ENCODE data around the gene ST6GALNAC6.
"Not testable (repeated sequence)": the region's sequence is repeated elsewhere in the genome, so short reads cannot be mapped to it uniquely, and the experiment has no call there.

Gene ST6GALNAC6

GRCh38 chr9:127887792-127888191, 11.6 kb downstream of the ST6GALNAC6 start:
- no peak for DNase-seq

GRCh38 chr9:127886401-127886972, 12.9 kb downstream of the ST6GALNAC6 start:
- no peak for DNase-seq

GRCh38 chr9:127885508-127886281, 13.7 kb downstream of the ST6GALNAC6 start:
- no peak for DNase-seq

GRCh38 chr9:127884976-127885490, 14.4 kb downstream of the ST6GALNAC6 start:
- DNase-seq = no peak

- DNase-seq = peak; percentile 76
These were observed 14.9 kb downstream of the ST6GALNAC6 start for GRCh38 chr9:127884427-127884911.

- no peak for DNase-seq
These were observed 15.4 kb downstream of the ST6GALNAC6 start for GRCh38 chr9:127883959-127884358.

- not testable (repeated sequence) for DNase-seq
These were observed 17.7 kb downstream of the ST6GALNAC6 start for GRCh38 chr9:127881715-127882114.

GRCh38 chr9:127880143-127880542, 19.3 kb downstream of the ST6GALNAC6 start:
- DNase-seq = no peak

GRCh38 chr9:127878652-127879390, 20.6 kb downstream of the ST6GALNAC6 start:
- DNase-seq = no peak

- no peak for DNase-seq
These were observed 21.3 kb downstream of the ST6GALNAC6 start for GRCh38 chr9:127878001-127878651.

- peak; percentile 66 for DNase-seq
These were observed 21.8 kb downstream of the ST6GALNAC6 start, which contains the start of gene AK1 for GRCh38 chr9:127877566-127877998. Gene AK1 (minus strand): TSS chr9:127877675. CDS start chr9:127874617, 3,058 bp downstream.

GRCh38 chr9:127876764-127877562, 22.4 kb downstream of the ST6GALNAC6 start:
- DNase-seq = peak; percentile 29

- DNase-seq = no peak
These were observed 23.2 kb downstream of the ST6GALNAC6 start for GRCh38 chr9:127876026-127876763.

GRCh38 chr9:127875306-127875966, 24.0 kb downstream of the ST6GALNAC6 start:
- no peak for DNase-seq

GRCh38 chr9:127874301-127875221, 24.8 kb downstream of the ST6GALNAC6 start:
- DNase-seq = no peak

- no peak for DNase-seq
These were observed 25.5 kb downstream of the ST6GALNAC6 start for GRCh38 chr9:127873886-127874285.

- no peak for DNase-seq
These were observed 26.1 kb downstream of the ST6GALNAC6 start for GRCh38 chr9:127873223-127873691.

GRCh38 chr9:127872369-127873222, 26.8 kb downstream of the ST6GALNAC6 start:
- DNase-seq = no peak

Data from NCI-H510A treated with DMSO at 0.1 percent for 48 hours (cell line).